HEK293 (cell line): Measurements from ENCODE around the gene NEURL1.

ENCODE experiments used
- CTCF ChIA-PET: fragments of 350-600 bp; formaldehyde crosslinking; extraction: SDS; loops from one replicate; lab custom pipeline; 2021; ENCODE audit warnings: antibody characterized with exemption; lab: Yijun Ruan, JAX
- POLR2A ChIA-PET: fragments of 300-600 bp; formaldehyde crosslinking; extraction: SDS; loops from one replicate; lab custom pipeline; 2020; ENCODE audit warnings: antibody characterized with exemption, inconsistent platforms; lab: Yijun Ruan, JAX
- H3K27ac ChIP-seq: fragments of 200-500 bp; sonication (Bioruptor generic); 2 replicates; pipeline ENCODE4 v1.5.1; 2014; ENCODE audit warnings: low read depth, low read length, control low read depth, inconsistent platforms; ENCODE audit errors: extremely low read depth
- H3K36me3 ChIP-seq, 2 experiments: fragments of 200-500 bp in 1 of 2; sonication (Bioruptor generic) in 1 of 2; 1 replicate in 1 of 2; 2 replicates in 1 of 2; pipeline ENCODE4 v1.5.1; 2014 to 2017; ENCODE audit warnings: inconsistent platforms in 2 of 2, low read length in 2 of 2; ENCODE audit not compliant: control insufficient read depth in 2 of 2, insufficient read depth in 1 of 2
- H3K4me1 ChIP-seq: fragments of 200-500 bp; sonication (Bioruptor generic); 2 replicates; pipeline ENCODE4 v1.5.1; 2014; ENCODE audit warnings: mild to moderate bottlenecking, low read length, inconsistent platforms; ENCODE audit not compliant: control insufficient read depth, insufficient read depth
- H3K4me3 ChIP-seq: 2 replicates; pipeline ENCODE4 v1.5.1; 2011; ENCODE audit warnings: low read depth, mild to moderate bottlenecking, control low read depth, low read length, moderate library complexity
- H3K9me3 ChIP-seq: fragments of 200-500 bp; sonication (Bioruptor generic); 2 replicates; pipeline ENCODE4 v1.5.1; 2014; ENCODE audit warnings: low read depth, low read length, inconsistent platforms; ENCODE audit not compliant: control insufficient read depth, insufficient read depth
- EGR2 ChIP-seq: fragments of 450-650 bp; formaldehyde crosslinking; IDR thresholded peaks from 2 replicates; pipeline ENCODE4 v1.5.1; 2016; ENCODE audit warnings: low read depth, missing biosample characterization, missing genetic modification characterization
- HOXA7 ChIP-seq: sonication (generic); formaldehyde crosslinking; IDR thresholded peaks from 2 replicates; pipeline ENCODE4 v1.8.1; 2022; ENCODE audit warnings: missing genetic modification reagents, borderline replicate concordance
- HOXD13 ChIP-seq: sonication (generic); formaldehyde crosslinking; IDR thresholded peaks from 2 replicates; pipeline ENCODE4 v1.8.0; 2022; ENCODE audit warnings: missing genetic modification reagents, borderline replicate concordance
- KLF17 ChIP-seq: fragments of 450-650 bp; formaldehyde crosslinking; IDR thresholded peaks from 2 replicates; pipeline ENCODE4 v1.5.1; 2016; ENCODE audit warnings: missing biosample characterization, missing genetic modification characterization
- PRDM4 ChIP-seq: fragments of 450-650 bp; formaldehyde crosslinking; IDR thresholded peaks from 2 replicates; pipeline ENCODE4 v1.5.1; 2017; ENCODE audit warnings: missing biosample characterization, missing genetic modification characterization
- RBAK ChIP-seq: fragments of 450-650 bp; formaldehyde crosslinking; IDR thresholded peaks from 2 replicates; pipeline ENCODE4 v1.5.1; 2016; ENCODE audit warnings: missing biosample characterization, missing genetic modification characterization
- ZBTB8A ChIP-seq: fragments of 450-650 bp; formaldehyde crosslinking; IDR thresholded peaks from 2 replicates; pipeline ENCODE4 v1.5.1; 2016; ENCODE audit warnings: missing biosample characterization, missing genetic modification characterization
- ZFHX2 ChIP-seq: fragments of 450-650 bp; formaldehyde crosslinking; conservative IDR thresholded peaks from 2 replicates; pipeline ENCODE4 v1.5.1; 2016; ENCODE audit warnings: missing biosample characterization, missing genetic modification characterization
- ZFP69B ChIP-seq: fragments of 450-650 bp; formaldehyde crosslinking; IDR thresholded peaks from 2 replicates; pipeline ENCODE4 v1.5.1; 2016; ENCODE audit warnings: missing biosample characterization, missing genetic modification characterization
- ZIC2 ChIP-seq: fragments of 450-650 bp; formaldehyde crosslinking; IDR thresholded peaks from 2 replicates; pipeline ENCODE4 v1.5.1; 2016; ENCODE audit warnings: missing biosample characterization, missing genetic modification characterization
- ZNF112 ChIP-seq: fragments of 450-650 bp; formaldehyde crosslinking; IDR thresholded peaks from 2 replicates; pipeline ENCODE4 v1.5.0; 2017; ENCODE audit warnings: missing biosample characterization, missing genetic modification characterization
- ZNF155 ChIP-seq: fragments of 450-650 bp; formaldehyde crosslinking; IDR thresholded peaks from 2 replicates; pipeline ENCODE4 v1.5.1; 2016; ENCODE audit warnings: missing biosample characterization, missing genetic modification characterization
- ZNF175 ChIP-seq: fragments of 450-650 bp; formaldehyde crosslinking; IDR thresholded peaks from 2 replicates; pipeline ENCODE4 v1.5.1; 2016; ENCODE audit warnings: missing biosample characterization, missing genetic modification characterization
- ZNF223 ChIP-seq: fragments of 450-650 bp; formaldehyde crosslinking; IDR thresholded peaks from 2 replicates; pipeline ENCODE4 v1.5.1; 2016; ENCODE audit warnings: missing biosample characterization, missing genetic modification characterization
- ZNF324 ChIP-seq: fragments of 450-650 bp; formaldehyde crosslinking; IDR thresholded peaks from 2 replicates; pipeline ENCODE4 v1.5.1; 2016; ENCODE audit warnings: missing biosample characterization, missing genetic modification characterization
- ZNF350 ChIP-seq: fragments of 450-650 bp; formaldehyde crosslinking; IDR thresholded peaks from 2 replicates; pipeline ENCODE4 v1.5.0; 2017; ENCODE audit warnings: missing biosample characterization, mild to moderate bottlenecking, missing genetic modification characterization
- ZNF394 ChIP-seq: fragments of 450-650 bp; formaldehyde crosslinking; IDR thresholded peaks from 2 replicates; pipeline ENCODE4 v1.5.1; 2016; ENCODE audit warnings: missing biosample characterization, missing genetic modification characterization, mild to moderate bottlenecking, moderate library complexity, borderline replicate concordance
- ZNF473 ChIP-seq: fragments of 450-650 bp; formaldehyde crosslinking; IDR thresholded peaks from 2 replicates; pipeline ENCODE4 v1.5.1; 2017; ENCODE audit warnings: missing biosample characterization, missing genetic modification characterization
- ZNF548 ChIP-seq: fragments of 450-650 bp; formaldehyde crosslinking; IDR thresholded peaks from 2 replicates; pipeline ENCODE4 v1.5.1; 2016; ENCODE audit warnings: missing biosample characterization, missing genetic modification characterization
- ZNF580 ChIP-seq: fragments of 450-650 bp; formaldehyde crosslinking; IDR thresholded peaks from 2 replicates; pipeline ENCODE4 v1.5.1; 2016; ENCODE audit warnings: missing biosample characterization, missing genetic modification characterization
- ZNF626 ChIP-seq: fragments of 450-650 bp; sonication (Bioruptor Pico); formaldehyde crosslinking; IDR thresholded peaks from 2 replicates; pipeline ENCODE4 v1.5.1; 2018; ENCODE audit warnings: missing biosample characterization, missing genetic modification characterization, inconsistent platforms
- ZNF629 ChIP-seq: fragments of 450-650 bp; formaldehyde crosslinking; IDR thresholded peaks from 2 replicates; pipeline ENCODE4 v1.5.1; 2017; ENCODE audit warnings: missing biosample characterization, missing genetic modification characterization
- ZNF660 ChIP-seq: fragments of 450-650 bp; IDR thresholded peaks from 2 replicates; pipeline ENCODE4 v1.5.1; 2018; ENCODE audit warnings: missing biosample characterization, mild to moderate bottlenecking, missing genetic modification characterization
- ZXDB ChIP-seq: fragments of 450-650 bp; formaldehyde crosslinking; IDR thresholded peaks from 2 replicates; pipeline ENCODE4 v1.5.1; 2016; ENCODE audit warnings: missing biosample characterization, missing genetic modification characterization
- TF ChIP-seq, protein P1 (sequence below): fragments of 450-650 bp; formaldehyde crosslinking; IDR thresholded peaks from 2 replicates; pipeline ENCODE4 v1.5.1; 2016; ENCODE audit warnings: missing biosample characterization, missing genetic modification characterization
- TF ChIP-seq, protein P2 (sequence below): fragments of 450-650 bp; formaldehyde crosslinking; IDR thresholded peaks from 2 replicates; pipeline ENCODE4 v1.5.0; 2017; ENCODE audit warnings: missing biosample characterization, missing genetic modification characterization, borderline replicate concordance

NEURL1 gene

DNA sequence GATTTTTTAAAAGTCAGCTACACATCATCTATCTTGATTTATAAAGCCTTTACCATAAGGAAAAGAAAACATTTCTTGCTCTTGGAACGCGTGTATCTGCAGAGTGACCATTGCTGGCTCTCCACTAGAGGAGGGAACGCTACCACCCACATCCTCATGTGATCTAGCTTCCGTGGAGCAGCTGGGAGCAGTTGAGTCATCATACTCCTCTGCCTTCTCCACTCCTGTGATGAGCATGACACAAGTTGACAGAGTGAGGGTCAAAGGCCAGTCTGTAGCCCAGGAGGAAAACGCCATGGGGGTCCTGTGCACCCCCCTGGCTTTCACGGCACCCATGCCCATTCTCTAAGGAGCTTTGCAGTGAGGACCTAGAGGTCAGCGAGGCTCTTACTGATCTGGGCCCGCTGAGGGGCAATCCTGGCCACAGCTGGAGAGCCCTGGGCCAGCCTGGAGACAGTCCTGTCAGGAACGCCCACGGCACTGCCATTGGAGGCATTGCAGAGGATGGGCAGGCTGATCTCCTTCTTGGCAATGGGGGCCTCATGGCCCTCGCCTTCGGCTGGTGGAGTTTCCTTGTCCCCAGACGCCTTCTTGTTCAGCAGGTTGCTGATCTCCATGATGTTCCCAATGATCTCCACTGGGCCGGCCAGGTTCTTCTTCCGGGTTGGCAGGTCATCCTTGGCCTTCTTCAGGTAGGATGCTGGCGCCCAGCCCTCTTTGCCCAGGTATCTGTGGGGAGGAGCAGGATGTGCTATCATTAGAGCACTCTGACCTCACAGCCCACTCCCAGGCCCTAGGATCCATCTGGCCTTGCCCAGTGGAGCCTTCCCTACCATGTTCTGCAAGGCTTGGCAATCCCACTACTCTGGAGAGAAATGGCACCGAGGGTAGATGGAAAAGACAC lies 119.2 kb downstream of the NEURL1 start:
- Histone ChIP-seq H3K4me1 (no peaks in the 10 kb centered on the region), H3K36me3 (peaks cover 0 to 88% of the 10 kb centered on the region in 2 experiments; a peak in 1 of 3 replicates), H3K9me3 (no peaks in the 10 kb centered on the region), H3K4me3 (no peak overlapping the region), H3K27ac (no peak overlapping the region)
- TF ChIP-seq ZNF350 (tag by site-specific recombination): no peak
- peak; percentile 86 for TF ChIP-seq ZFHX2 (tag by site-specific recombination)
- peak; percentile 49; the same call in 1 of the 2 replicates for TF ChIP-seq ZIC2
- no peak for TF ChIP-seq ZNF175 (tag by site-specific recombination)
- no peak for TF ChIP-seq ZXDB (tag by site-specific recombination)
- TF ChIP-seq ZNF629 (tag by site-specific recombination): no peak
- TF ChIP-seq ZFP69B (tag by site-specific recombination): no peak
- TF ChIP-seq EGR2: peak; percentile 72
- TF ChIP-seq HOXA7: no peak
- TF ChIP-seq ZNF394 (tag by site-specific recombination): peak; percentile 41; the same call in 1 of the 2 replicates
- CTCF ChIA-PET: interaction anchor here (0.6 to 1.6 kb wide), 3 partner anchors 14 to 73 kb away, joined by 3 to 7 read pairs (median 5); no protein-coding TSS in a partner anchor
- POLR2A ChIA-PET: no interaction called here

GRCh38 chr10:103613616-103614015 lies 120.1 kb downstream of the NEURL1 start:
- CTCF ChIA-PET: interaction anchor here (0.6 to 2.7 kb wide), 4 partner anchors 8 to 271 kb away, joined by 3 to 9 read pairs (median 4); no protein-coding TSS in a partner anchor
- Histone ChIP-seq H3K9me3 (no peaks in the 10 kb centered on the region), H3K36me3 (peaks cover 0 to 96% of the 10 kb centered on the region in 2 experiments; a peak in 1 of 3 replicates), H3K4me1 (no peaks in the 10 kb centered on the region), H3K27ac (no peak overlapping the region), H3K4me3 (no peak overlapping the region)
- POLR2A ChIA-PET: no interaction called here
- no peak for TF ChIP-seq PRDM4 (tag by site-specific recombination)
- TF ChIP-seq, protein P1, sequence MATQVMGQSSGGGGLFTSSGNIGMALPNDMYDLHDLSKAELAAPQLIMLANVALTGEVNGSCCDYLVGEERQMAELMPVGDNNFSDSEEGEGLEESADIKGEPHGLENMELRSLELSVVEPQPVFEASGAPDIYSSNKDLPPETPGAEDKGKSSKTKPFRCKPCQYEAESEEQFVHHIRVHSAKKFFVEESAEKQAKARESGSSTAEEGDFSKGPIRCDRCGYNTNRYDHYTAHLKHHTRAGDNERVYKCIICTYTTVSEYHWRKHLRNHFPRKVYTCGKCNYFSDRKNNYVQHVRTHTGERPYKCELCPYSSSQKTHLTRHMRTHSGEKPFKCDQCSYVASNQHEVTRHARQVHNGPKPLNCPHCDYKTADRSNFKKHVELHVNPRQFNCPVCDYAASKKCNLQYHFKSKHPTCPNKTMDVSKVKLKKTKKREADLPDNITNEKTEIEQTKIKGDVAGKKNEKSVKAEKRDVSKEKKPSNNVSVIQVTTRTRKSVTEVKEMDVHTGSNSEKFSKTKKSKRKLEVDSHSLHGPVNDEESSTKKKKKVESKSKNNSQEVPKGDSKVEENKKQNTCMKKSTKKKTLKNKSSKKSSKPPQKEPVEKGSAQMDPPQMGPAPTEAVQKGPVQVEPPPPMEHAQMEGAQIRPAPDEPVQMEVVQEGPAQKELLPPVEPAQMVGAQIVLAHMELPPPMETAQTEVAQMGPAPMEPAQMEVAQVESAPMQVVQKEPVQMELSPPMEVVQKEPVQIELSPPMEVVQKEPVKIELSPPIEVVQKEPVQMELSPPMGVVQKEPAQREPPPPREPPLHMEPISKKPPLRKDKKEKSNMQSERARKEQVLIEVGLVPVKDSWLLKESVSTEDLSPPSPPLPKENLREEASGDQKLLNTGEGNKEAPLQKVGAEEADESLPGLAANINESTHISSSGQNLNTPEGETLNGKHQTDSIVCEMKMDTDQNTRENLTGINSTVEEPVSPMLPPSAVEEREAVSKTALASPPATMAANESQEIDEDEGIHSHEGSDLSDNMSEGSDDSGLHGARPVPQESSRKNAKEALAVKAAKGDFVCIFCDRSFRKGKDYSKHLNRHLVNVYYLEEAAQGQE (tag by site-specific recombination): no peak
- TF ChIP-seq ZNF548 (tag by site-specific recombination): no peak
- no peak for TF ChIP-seq RBAK (tag by site-specific recombination)
- no peak for TF ChIP-seq ZNF660
- TF ChIP-seq HOXD13 (CRISPR knock-in tag): no peak
- no peak for TF ChIP-seq ZBTB8A (tag by site-specific recombination)
- TF ChIP-seq ZNF580 (tag by site-specific recombination): no peak
- TF ChIP-seq ZNF626 (tag by site-specific recombination): no peak
- no peak for TF ChIP-seq ZNF324 (tag by site-specific recombination)
- no peak for TF ChIP-seq ZNF155 (tag by site-specific recombination)
- no peak for TF ChIP-seq KLF17
- no peak for TF ChIP-seq ZNF112
- no peak for TF ChIP-seq ZNF473 (tag by site-specific recombination)
- TF ChIP-seq, protein P2, sequence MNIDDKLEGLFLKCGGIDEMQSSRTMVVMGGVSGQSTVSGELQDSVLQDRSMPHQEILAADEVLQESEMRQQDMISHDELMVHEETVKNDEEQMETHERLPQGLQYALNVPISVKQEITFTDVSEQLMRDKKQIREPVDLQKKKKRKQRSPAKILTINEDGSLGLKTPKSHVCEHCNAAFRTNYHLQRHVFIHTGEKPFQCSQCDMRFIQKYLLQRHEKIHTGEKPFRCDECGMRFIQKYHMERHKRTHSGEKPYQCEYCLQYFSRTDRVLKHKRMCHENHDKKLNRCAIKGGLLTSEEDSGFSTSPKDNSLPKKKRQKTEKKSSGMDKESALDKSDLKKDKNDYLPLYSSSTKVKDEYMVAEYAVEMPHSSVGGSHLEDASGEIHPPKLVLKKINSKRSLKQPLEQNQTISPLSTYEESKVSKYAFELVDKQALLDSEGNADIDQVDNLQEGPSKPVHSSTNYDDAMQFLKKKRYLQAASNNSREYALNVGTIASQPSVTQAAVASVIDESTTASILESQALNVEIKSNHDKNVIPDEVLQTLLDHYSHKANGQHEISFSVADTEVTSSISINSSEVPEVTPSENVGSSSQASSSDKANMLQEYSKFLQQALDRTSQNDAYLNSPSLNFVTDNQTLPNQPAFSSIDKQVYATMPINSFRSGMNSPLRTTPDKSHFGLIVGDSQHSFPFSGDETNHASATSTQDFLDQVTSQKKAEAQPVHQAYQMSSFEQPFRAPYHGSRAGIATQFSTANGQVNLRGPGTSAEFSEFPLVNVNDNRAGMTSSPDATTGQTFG (tag by site-specific recombination): no peak
- TF ChIP-seq ZNF223 (tag by site-specific recombination): no peak
